ENCODE measurements around the gene GORASP2.
"Not testable (repeated sequence)": the region's sequence is repeated elsewhere in the genome, so short reads cannot be mapped to it uniquely, and the experiment has no call there.

The GORASP2 gene

GRCh38 chr2:170928824-170929685 lies at the start of gene GORASP2:
GORASP2 (plus strand) TSS chr2:170929253; CDS start chr2:170929341, 88 bp downstream.
- peak; percentile 97 to 98 for DNase-seq

GRCh38 chr2:170881840-170882239 lies 47.2 kb upstream of the GORASP2 start:
- no peak for DNase-seq

- DNase-seq = no peak
These were observed 46.3 kb upstream of the GORASP2 start for GRCh38 chr2:170882758-170883157.

- DNase-seq = no peak
These were observed 45.4 kb upstream of the GORASP2 start for GRCh38 chr2:170883683-170884082.

- no peak for DNase-seq
These were observed 43.8 kb upstream of the GORASP2 start for GRCh38 chr2:170885130-170885791.

GRCh38 chr2:170886386-170886785 lies 42.7 kb upstream of the GORASP2 start:
- DNase-seq = no peak

GRCh38 chr2:170887496-170887895 lies 41.6 kb upstream of the GORASP2 start:
- no peak for DNase-seq

GRCh38 chr2:170887896-170888295 lies 41.2 kb upstream of the GORASP2 start:
- DNase-seq = no peak

GRCh38 chr2:170891893-170892292 lies 37.2 kb upstream of the GORASP2 start:
- DNase-seq = no peak

- no peak for DNase-seq
These were observed 36.6 kb upstream of the GORASP2 start for GRCh38 chr2:170892391-170892951.

- DNase-seq = no peak
These were observed 33.9 kb upstream of the GORASP2 start for GRCh38 chr2:170895023-170895757.

- DNase-seq = no peak
These were observed 32.4 kb upstream of the GORASP2 start for GRCh38 chr2:170896622-170897021.

- no peak for DNase-seq
These were observed 31.9 kb upstream of the GORASP2 start for GRCh38 chr2:170897108-170897507.

- no peak for DNase-seq
These were observed 23.2 kb upstream of the GORASP2 start for GRCh38 chr2:170905864-170906263.

- no peak for DNase-seq
These were observed 17.7 kb upstream of the GORASP2 start for GRCh38 chr2:170911314-170911889.

GRCh38 chr2:170914994-170915666 lies 13.9 kb upstream of the GORASP2 start:
- DNase-seq = not testable (repeated sequence)

GRCh38 chr2:170917219-170917913 lies 11.7 kb upstream of the GORASP2 start:
- no peak for DNase-seq

- DNase-seq = no peak
These were observed 11.1 kb upstream of the GORASP2 start for GRCh38 chr2:170917957-170918356.

GRCh38 chr2:170921873-170922272 lies 7.2 kb upstream of the GORASP2 start:
- DNase-seq = not testable (repeated sequence)

- DNase-seq = peak; percentile 48 to 52
These were observed 6.2 kb upstream of the GORASP2 start for GRCh38 chr2:170922634-170923494.
